Ishikawa (cell line): ENCODE data around the gene CARS1.

Source experiments
- CEBPB ChIP-seq: IDR thresholded peaks from 2 replicates; pipeline ENCODE4 v1.6.1; 2012
- FOXM1 ChIP-seq: IDR thresholded peaks from 2 replicates; pipeline ENCODE4 v1.6.1; 2012; ENCODE audit warnings: low read depth, borderline replicate concordance
- MAX ChIP-seq: IDR thresholded peaks from 2 replicates; pipeline ENCODE4 v1.6.1; 2012
- NFIC ChIP-seq: IDR thresholded peaks from 2 replicates; pipeline ENCODE4 v1.6.1; 2012
- REST ChIP-seq: IDR thresholded peaks from 2 replicates; pipeline ENCODE4 v1.6.1; 2012; ENCODE audit warnings: low read depth, mild to moderate bottlenecking
- TCF12 ChIP-seq: IDR thresholded peaks from 2 replicates; pipeline ENCODE4 v1.6.1; 2012; ENCODE audit warnings: low read depth
- TEAD4 ChIP-seq: IDR thresholded peaks from 2 replicates; pipeline ENCODE4 v1.6.1; 2012
- USF1 ChIP-seq: IDR thresholded peaks from 2 replicates; pipeline ENCODE4 v1.6.1; 2012
- YY1 ChIP-seq: IDR thresholded peaks from 2 replicates; pipeline ENCODE4 v1.6.1; 2012; ENCODE audit warnings: low read depth

- TF ChIP-seq FOXM1 (no peak), USF1 (no peak), MAX (no peak), TEAD4 (no peak), REST (no peak), YY1 (no peak), NFIC (no peak), TCF12 (no peak), CEBPB (no peak)
Measured at GRCh38 chr11:3055891-3056290, 1.3 kb downstream of the CARS1 start.
